ENCODE results near the gene WNK3. TPM values are rescaled to one million over a fixed set of nuclear protein-coding genes. Genes with fewer than 3 reads are reported as not detected.

WNK3 gene
- total and polyA plus RNA-seq, 2 of the 13 experiments (the other 11 are each of a cell fraction or from before 2014, with no cell fraction given), result 0.12 to 0.62 TPM

GRCh38 chrX:54352677-54353076 is 5.2 kb downstream of the WNK3 start:
- peaks cover 1 to 5% of the 10 kb centered on the region in 2 experiments; a peak in 2 of 5 replicates for H3K27me3 ChIP-seq (ENCODE audit: control insufficient read depth in 1 of 2, insufficient read depth in 2 of 2, low read length in 2 of 2)
- H3K27ac ChIP-seq (ENCODE audit: extremely low read length, insufficient read depth, low read length), result no peak overlapping the region
- H4K20me1 ChIP-seq (ENCODE audit: insufficient read depth, low read length), result no peaks in the 10 kb centered on the region
- in situ Hi-C loops (cut with HindIII; ENCODE audit: extremely low pct_ligation_motif_present, low pct_unique_long_range_greater_than_20kb) (no loop called here), intact Hi-C loops (cut with micrococcal nuclease; ENCODE audit: unreplicated experiment) (no loop called here)
- BruUV-seq (replicated peaks), result no TSS peak
- DNase-seq (ENCODE audit: low spot score) (no peak), FAIRE-seq (no peak), ATAC-seq (no peak)
- POLR2A ChIA-PET, result no interaction called here
- no peak overlapping the region for H3K9ac ChIP-seq (ENCODE audit: insufficient read depth, low read depth, low read length)
- H3K4me2 ChIP-seq (ENCODE audit: low read depth, low read length), result no peak overlapping the region
- 0 out of 2 replicates have a peak, but pooled peaks cover 6% of the 10 kb centered on the region for H3K4me1 ChIP-seq (ENCODE audit: insufficient read depth, low read length)
- 50% methylated on average over 2 of the region's 2 CpGs for WGBS (ENCODE audit: low lambda C conversion rate)
- H3K36me3 ChIP-seq (replicated peaks in 1 of 2; ENCODE audit: control insufficient read depth in 1 of 2, insufficient read depth in 2 of 2, low read length in 2 of 2), result no peaks in the 10 kb centered on the region
- H3K9me3 ChIP-seq (ENCODE audit: low read length), result no peaks in the 10 kb centered on the region
- CTCF ChIA-PET (ENCODE audit: low intra/inter-chr PET ratio, low total read pairs), result no interaction called here
- no peaks in the 10 kb centered on the region for H3K79me2 ChIP-seq (ENCODE audit: insufficient read depth, low read length)
- H3K4me3 ChIP-seq (replicated peaks in 1 of 3; ENCODE audit: insufficient read depth in 1 of 3, low read depth in 2 of 3, low read length in 3 of 3), result no peak overlapping the region
- TF ChIP-seq FOXK1 (CRISPR knock-in tag; IDR thresholded peaks at IDR 0.05; ENCODE audit: borderline replicate concordance, low read depth), result no peak
- no peak for TF ChIP-seq NFIB (CRISPR knock-in tag; IDR thresholded peaks at IDR 0.05; ENCODE audit: borderline replicate concordance)
- TF ChIP-seq ATF6 (CRISPR knock-in tag; conservative IDR thresholded peaks at IDR 0.05), result no peak
- TF ChIP-seq AFF4 (CRISPR knock-in tag; IDR thresholded peaks at IDR 0.05), result no peak
- TF ChIP-seq ZNF646 (CRISPR knock-in tag; IDR thresholded peaks at IDR 0.05), result no peak
- no peak for TF ChIP-seq HCFC1 (IDR thresholded peaks at IDR 0.05; ENCODE audit: low read depth, low read length)
- no peak for TF ChIP-seq ZNF790 (CRISPR knock-in tag; IDR thresholded peaks at IDR 0.05; ENCODE audit: borderline replicate concordance)
- TF ChIP-seq ZNF354B (CRISPR knock-in tag; IDR thresholded peaks at IDR 0.05), result no peak
- H2AFZ ChIP-seq (ENCODE audit: low read length), result no peak overlapping the region
